ENCODE results near the gene PSD4.
A peak's percentile ranks its signal among the peaks of the same experiment; 100 is the strongest.

Gene PSD4

GRCh38 chr2:113127646-113128570, 45.9 kb upstream of the PSD4 start:
- no peaks in the 10 kb centered on the region for H3K9me3 Mint-ChIP-seq
- no peaks in the 10 kb centered on the region for H3K4me1 Mint-ChIP-seq

GRCh38 chr2:113129519-113130078, 44.2 kb upstream of the PSD4 start:
- Mint-ChIP-seq H3K27me3 (ENCODE audit: low read depth, poor library complexity) (peaks cover 33% of the 10 kb centered on the region), H3K27ac (no peak overlapping the region)

More at GRCh38 chr2:113127646-113128570, 45.9 kb upstream of the PSD4 start:
- H3K27ac Mint-ChIP-seq, result no peak overlapping the region
- no peak overlapping the region for H3K4me3 Mint-ChIP-seq
- H3K36me3 Mint-ChIP-seq (ENCODE audit: low read depth), result no peaks in the 10 kb centered on the region
- H3K27me3 Mint-ChIP-seq (ENCODE audit: low read depth, poor library complexity), result peaks cover 37% of the 10 kb centered on the region
- TF ChIP-seq CTCF (IDR thresholded peaks at IDR 0.05), result no peak
- no peak for DNase-seq

GRCh38 chr2:113131352-113132185, 42.2 kb upstream of the PSD4 start:
- H3K36me3 Mint-ChIP-seq (ENCODE audit: low read depth), result no peaks in the 10 kb centered on the region
- H3K27ac Mint-ChIP-seq, result no peak overlapping the region
- no peak overlapping the region for H3K4me3 Mint-ChIP-seq
- no peak for TF ChIP-seq CTCF (IDR thresholded peaks at IDR 0.05)
- no peak for DNase-seq
- peaks cover 20% of the 10 kb centered on the region for H3K27me3 Mint-ChIP-seq (ENCODE audit: low read depth, poor library complexity)
- no peaks in the 10 kb centered on the region for H3K9me3 Mint-ChIP-seq
- H3K4me1 Mint-ChIP-seq, result no peaks in the 10 kb centered on the region

More at GRCh38 chr2:113129519-113130078, 44.2 kb upstream of the PSD4 start:
- Mint-ChIP-seq H3K4me3 (no peak overlapping the region), H3K4me1 (no peaks in the 10 kb centered on the region), H3K9me3 (no peaks in the 10 kb centered on the region), H3K36me3 (ENCODE audit: low read depth) (no peaks in the 10 kb centered on the region)
- no peak for TF ChIP-seq CTCF (IDR thresholded peaks at IDR 0.05)
- no peak for DNase-seq

GRCh38 chr2:113132414-113133021, 41.3 kb upstream of the PSD4 start:
- TF ChIP-seq CTCF (IDR thresholded peaks at IDR 0.05), result no peak
- DNase-seq, result no peak
- Mint-ChIP-seq H3K9me3 (no peaks in the 10 kb centered on the region), H3K36me3 (ENCODE audit: low read depth) (no peaks in the 10 kb centered on the region), H3K27ac (no peak overlapping the region), H3K4me3 (no peak overlapping the region), H3K27me3 (ENCODE audit: low read depth, poor library complexity) (peaks cover 20% of the 10 kb centered on the region), H3K4me1 (no peaks in the 10 kb centered on the region)

GRCh38 chr2:113133704-113134598, 39.8 kb upstream of the PSD4 start:
- TF ChIP-seq CTCF (IDR thresholded peaks at IDR 0.05), result no peak
- DNase-seq, result no peak
- Mint-ChIP-seq H3K9me3 (no peaks in the 10 kb centered on the region), H3K4me1 (peaks cover 6% of the 10 kb centered on the region), H3K4me3 (no peak overlapping the region), H3K36me3 (ENCODE audit: low read depth) (no peaks in the 10 kb centered on the region), H3K27me3 (ENCODE audit: low read depth, poor library complexity) (peaks cover 22% of the 10 kb centered on the region), H3K27ac (peak overlapping the region; percentile 3)
